ENCODE data around the gene FOXB1.

The FOXB1 gene

DNA sequence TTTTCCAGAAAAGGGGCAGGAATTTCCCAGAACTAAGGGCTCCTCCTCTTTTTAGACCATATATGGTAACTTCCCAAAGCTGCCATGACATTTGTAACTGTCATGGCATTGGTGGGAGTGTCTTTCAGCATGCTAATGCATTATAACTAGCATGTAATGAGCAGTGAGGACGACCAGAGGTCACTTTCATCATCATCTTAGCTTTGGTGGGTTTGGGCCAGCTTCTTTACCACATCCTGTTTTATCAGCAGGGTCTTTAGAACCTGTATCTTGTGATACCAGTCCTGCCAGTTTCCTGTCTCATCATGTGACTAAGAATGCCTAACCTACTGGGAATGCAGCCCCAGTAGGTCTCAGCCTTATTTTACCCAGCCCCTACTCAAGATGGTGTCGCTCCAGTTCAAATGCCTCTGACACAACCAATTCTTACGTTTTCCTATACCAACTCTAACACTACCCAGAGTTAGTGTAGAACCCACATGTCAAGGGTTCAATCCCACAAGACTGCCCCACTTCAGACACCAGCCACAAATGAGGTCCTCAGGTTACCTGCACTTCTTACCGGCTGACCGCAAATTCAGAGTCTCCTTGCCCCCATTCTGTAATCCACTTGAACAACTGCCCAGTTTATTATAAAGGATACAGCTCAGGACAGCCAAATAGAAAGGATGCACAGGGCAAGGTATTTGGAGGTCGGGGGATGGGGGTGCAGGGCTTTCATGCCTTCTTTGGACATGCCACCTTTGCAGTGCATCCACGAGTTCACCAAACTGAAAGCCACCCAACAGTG is 17.7 kb downstream of the FOXB1 start:
- DNase-seq (ENCODE audit: low read depth) = no peak
- TF ChIP-seq, protein P1, sequence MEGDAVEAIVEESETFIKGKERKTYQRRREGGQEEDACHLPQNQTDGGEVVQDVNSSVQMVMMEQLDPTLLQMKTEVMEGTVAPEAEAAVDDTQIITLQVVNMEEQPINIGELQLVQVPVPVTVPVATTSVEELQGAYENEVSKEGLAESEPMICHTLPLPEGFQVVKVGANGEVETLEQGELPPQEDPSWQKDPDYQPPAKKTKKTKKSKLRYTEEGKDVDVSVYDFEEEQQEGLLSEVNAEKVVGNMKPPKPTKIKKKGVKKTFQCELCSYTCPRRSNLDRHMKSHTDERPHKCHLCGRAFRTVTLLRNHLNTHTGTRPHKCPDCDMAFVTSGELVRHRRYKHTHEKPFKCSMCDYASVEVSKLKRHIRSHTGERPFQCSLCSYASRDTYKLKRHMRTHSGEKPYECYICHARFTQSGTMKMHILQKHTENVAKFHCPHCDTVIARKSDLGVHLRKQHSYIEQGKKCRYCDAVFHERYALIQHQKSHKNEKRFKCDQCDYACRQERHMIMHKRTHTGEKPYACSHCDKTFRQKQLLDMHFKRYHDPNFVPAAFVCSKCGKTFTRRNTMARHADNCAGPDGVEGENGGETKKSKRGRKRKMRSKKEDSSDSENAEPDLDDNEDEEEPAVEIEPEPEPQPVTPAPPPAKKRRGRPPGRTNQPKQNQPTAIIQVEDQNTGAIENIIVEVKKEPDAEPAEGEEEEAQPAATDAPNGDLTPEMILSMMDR (IDR thresholded peaks at IDR 0.05; ENCODE audit: insufficient read depth, low read depth, low read length, missing control alignments) = no peak
- H3K4me3 ChIP-seq (ENCODE audit: low read depth, low read length) = no peak overlapping the region

DNA sequence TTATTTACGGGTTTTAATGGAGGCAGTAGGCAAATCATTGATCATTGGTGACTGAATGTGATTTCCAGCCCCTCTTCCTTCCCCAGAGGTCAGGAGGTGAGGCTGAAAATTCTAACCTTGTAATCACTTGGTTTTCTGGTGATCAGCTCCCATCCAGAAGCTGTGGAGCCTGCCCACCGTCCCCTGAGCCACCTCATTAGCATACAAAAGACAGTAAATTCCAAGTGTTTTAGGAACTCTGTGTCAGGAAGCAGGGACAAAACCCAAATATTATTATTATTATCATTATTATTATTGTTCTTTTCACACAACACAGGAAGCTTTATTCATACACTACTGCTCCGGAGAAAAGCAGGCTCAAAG is 18.2 kb downstream of the FOXB1 start:
- no peak overlapping the region for H3K4me3 ChIP-seq (ENCODE audit: low read depth, low read length)
- TF ChIP-seq, protein P1 (IDR thresholded peaks at IDR 0.05; ENCODE audit: insufficient read depth, low read depth, low read length, missing control alignments) = no peak
- no peak for DNase-seq (ENCODE audit: low read depth)

DNA sequence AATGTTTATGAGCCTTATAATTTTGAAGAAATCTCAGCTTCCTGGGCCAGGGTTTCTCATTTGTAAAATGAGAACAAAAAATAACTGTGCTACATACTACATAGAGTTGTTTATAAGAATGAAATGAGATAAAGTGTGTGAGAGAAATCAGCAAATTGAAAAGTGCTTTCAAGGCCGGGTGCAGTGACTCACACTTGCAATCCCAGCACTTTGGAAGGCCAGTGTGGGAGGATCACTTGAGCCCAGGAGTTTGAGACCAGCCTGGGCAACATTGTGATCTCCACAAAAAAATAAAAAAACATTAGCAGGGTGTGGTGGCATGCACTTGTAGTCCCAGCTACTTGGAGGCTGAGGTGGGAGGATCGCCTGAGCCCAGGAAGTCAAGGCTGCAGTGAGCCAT is 22.4 kb downstream of the FOXB1 start:
- DNase-seq (ENCODE audit: low read depth) = no peak
- H3K4me3 ChIP-seq (ENCODE audit: low read depth, low read length) = no peak overlapping the region
- TF ChIP-seq, protein P1 (IDR thresholded peaks at IDR 0.05; ENCODE audit: insufficient read depth, low read depth, low read length, missing control alignments) = no peak

DNA sequence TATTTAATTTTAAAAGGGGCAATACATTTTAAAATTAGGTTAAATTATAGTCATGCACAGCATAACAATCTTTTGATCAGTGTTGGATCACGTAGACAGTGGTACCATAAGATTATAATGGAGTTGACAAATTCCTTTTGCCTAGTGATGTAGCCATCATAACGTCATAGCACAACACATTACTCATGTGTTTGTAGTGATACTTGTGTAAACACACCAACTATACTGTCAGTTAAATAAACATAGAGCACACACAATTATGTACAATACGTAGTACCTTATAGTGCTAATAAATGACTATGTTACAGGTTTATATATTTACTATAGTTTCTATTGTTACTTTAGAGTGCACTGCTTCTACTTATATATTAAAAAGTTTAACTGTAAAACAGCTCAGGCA is 31.2 kb downstream of the FOXB1 start:
- no peak overlapping the region for H3K4me3 ChIP-seq (ENCODE audit: low read depth, low read length)
- no peak for DNase-seq (ENCODE audit: low read depth)
- TF ChIP-seq, protein P1 (IDR thresholded peaks at IDR 0.05; ENCODE audit: insufficient read depth, low read depth, low read length, missing control alignments) = no peak

DNA sequence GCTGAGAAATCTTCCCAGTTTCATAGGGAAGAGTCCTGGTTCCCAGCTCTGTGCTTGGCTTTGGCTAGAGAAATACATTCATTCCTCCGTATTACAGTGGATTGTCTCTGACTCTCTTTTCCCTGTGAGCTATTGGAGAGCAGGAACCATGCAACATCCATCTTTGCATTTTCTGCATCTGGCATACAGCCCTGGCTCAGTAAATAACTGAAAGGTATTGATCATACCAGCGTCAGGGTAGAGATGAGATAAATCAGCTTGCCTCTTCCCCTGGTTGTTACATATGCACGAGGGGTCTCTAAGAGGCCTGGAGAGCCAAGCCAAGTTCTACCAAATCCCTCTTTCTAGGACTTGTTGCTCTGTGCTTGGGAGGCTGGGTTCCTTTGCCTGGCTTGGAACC is 35.2 kb downstream of the FOXB1 start:
- TF ChIP-seq, protein P1 (IDR thresholded peaks at IDR 0.05; ENCODE audit: insufficient read depth, low read depth, low read length, missing control alignments) = no peak
- H3K4me3 ChIP-seq (ENCODE audit: low read depth, low read length) = no peak overlapping the region
- no peak for DNase-seq (ENCODE audit: low read depth)

DNA sequence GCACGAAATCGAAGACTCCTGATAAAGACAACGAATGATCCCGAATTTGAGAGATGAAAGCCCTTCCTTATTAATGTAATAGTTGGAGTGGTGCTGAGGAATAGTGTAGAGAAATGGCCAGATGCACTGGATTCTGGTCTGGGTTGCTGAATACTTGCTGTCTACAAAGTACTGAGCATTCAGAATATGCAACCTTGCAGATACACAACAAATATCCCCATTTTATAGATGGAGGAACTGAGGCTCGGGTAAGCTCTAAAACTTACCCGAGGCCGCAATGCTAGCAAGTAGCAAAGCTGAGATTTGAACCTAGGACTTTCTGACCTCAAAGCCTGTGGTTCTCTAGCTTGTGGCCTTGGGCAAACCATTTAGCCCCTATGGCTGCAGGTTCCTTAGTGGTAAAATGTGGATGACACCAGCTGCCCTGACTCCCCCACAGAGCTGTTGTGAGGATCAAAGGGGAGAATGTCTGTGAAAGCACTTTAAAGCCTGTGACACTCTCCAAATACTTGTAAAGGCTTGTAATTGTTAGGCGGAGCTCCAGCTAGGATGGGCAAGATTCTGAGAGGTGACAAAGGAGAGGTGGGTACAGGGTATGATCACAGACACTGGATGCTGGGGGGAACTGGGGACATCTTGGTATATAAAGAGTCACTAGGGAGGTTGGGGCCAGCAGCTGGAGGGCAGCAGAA is 39.8 kb downstream of the FOXB1 start:
- DNase-seq (ENCODE audit: low read depth) = no peak
- TF ChIP-seq, protein P1 (IDR thresholded peaks at IDR 0.05; ENCODE audit: insufficient read depth, low read depth, low read length, missing control alignments) = no peak
- no peak overlapping the region for H3K4me3 ChIP-seq (ENCODE audit: low read depth, low read length)

Data from GM12865 (cell line).